OCI-LY7 (cell line): ENCODE results near the gene SCGB1C2. TPM values are rescaled to one million over a fixed set of nuclear protein-coding genes. Genes with fewer than 3 reads are reported as not detected.

Experiments
- BruUV-seq: library from RNA; stranded (reverse); fragments of 400-500 nt; replicated peaks from 2 replicates; lab custom pipeline; 2021; lab: Mats Ljungman, UMichigan
- CTCF ChIA-PET: fragments of 300-600 bp; sonication (Branson Sonifier 250); formaldehyde crosslinking; loops from one replicate; lab custom pipeline; 2022; ENCODE audit warnings: antibody characterized with exemption; ENCODE audit not compliant: unreplicated experiment; lab: Charles Lee
- POLR2A ChIA-PET: fragments of 300-600 bp; sonication (Branson Sonifier 250); formaldehyde crosslinking; loops from one replicate; lab custom pipeline; 2022; ENCODE audit warnings: antibody characterized with exemption; lab: Charles Lee
- DNase-seq: peaks from one replicate; pipeline ENCODE4 v3.0.0-alpha.2; 2015; ENCODE audit warnings: low spot score
- H2AFZ ChIP-seq: fragments of 200-600 bp; sonication (generic), shearing (Covaris generic); 2 replicates; pipeline ENCODE4 v1.6.1; 2014; ENCODE audit warnings: mild to moderate bottlenecking, antibody characterized with exemption, low read length, moderate library complexity
- H3K27ac ChIP-seq: fragments of 200-600 bp; sonication (generic); 2 replicates; pipeline ENCODE4 v1.5.1; 2014; ENCODE audit warnings: mixed run types, low read depth, mild to moderate bottlenecking, moderate library complexity, low read length, inconsistent platforms; ENCODE audit not compliant: poor library complexity, severe bottlenecking
- H3K36me3 ChIP-seq: fragments of 200-600 bp; sonication (generic); 2 replicates; pipeline ENCODE4 v1.6.1; 2014; ENCODE audit warnings: mild to moderate bottlenecking, antibody characterized with exemption, low read length, moderate library complexity, mixed read lengths; ENCODE audit not compliant: insufficient read depth
- H3K4me1 ChIP-seq: fragments of 200-600 bp; sonication (generic); 2 replicates; pipeline ENCODE4 v1.5.1; 2014; ENCODE audit warnings: mild to moderate bottlenecking, low read length; ENCODE audit not compliant: insufficient read depth, poor library complexity, severe bottlenecking
- H3K4me2 ChIP-seq: fragments of 200-600 bp; sonication (generic); 2 replicates; pipeline ENCODE4 v1.6.1; 2014; ENCODE audit warnings: mild to moderate bottlenecking, low read length
- H3K4me3 ChIP-seq: fragments of 200-600 bp; sonication (generic); 2 replicates; pipeline ENCODE4 v1.5.1; 2014; ENCODE audit warnings: mild to moderate bottlenecking, low read depth, low read length; ENCODE audit not compliant: poor library complexity, severe bottlenecking
- H3K79me2 ChIP-seq: fragments of 200-600 bp; sonication (generic); 2 replicates; pipeline ENCODE4 v1.6.1; 2016; ENCODE audit warnings: low read depth, mild to moderate bottlenecking, low read length, moderate library complexity, mixed read lengths; ENCODE audit not compliant: insufficient read depth
- H3K9me2 ChIP-seq: fragments of 200-600 bp; sonication (generic); 2 replicates; pipeline ENCODE4 v1.6.1; 2016; ENCODE audit warnings: mild to moderate bottlenecking, low read length, mixed read lengths; ENCODE audit not compliant: insufficient read depth
- H3K9me3 ChIP-seq: fragments of 200-600 bp; sonication (generic); 2 replicates; pipeline ENCODE4 v1.6.1; 2014; ENCODE audit warnings: mild to moderate bottlenecking, mixed run types, low read length, mixed read lengths
- H4K20me1 ChIP-seq: fragments of 200-600 bp; sonication (generic); 2 replicates; pipeline ENCODE4 v1.6.1; 2014; ENCODE audit warnings: mild to moderate bottlenecking, antibody characterized with exemption, low read length, moderate library complexity, mixed read lengths; ENCODE audit not compliant: insufficient read depth
- CTCF ChIP-seq: fragments of 200-600 bp; sonication (generic); conservative IDR thresholded peaks from 2 replicates; pipeline ENCODE4 v1.5.1; 2014; ENCODE audit warnings: mild to moderate bottlenecking, antibody characterized with exemption, low read length, moderate library complexity, mixed read lengths
- EZH2phosphoT487 ChIP-seq: fragments of 200-600 bp; sonication (generic); IDR thresholded peaks from 2 replicates; pipeline ENCODE4 v1.6.1; 2018; ENCODE audit warnings: low read depth, borderline replicate concordance, mild to moderate bottlenecking, mixed run types, antibody characterized with exemption, low read length, moderate library complexity, mixed read lengths
- intact Hi-C: fragments of 100-400 bp; cut with micrococcal nuclease; formaldehyde crosslinking; loops from one replicate; pipeline ENCODE4 v1.10.0; 2022; ENCODE audit not compliant: unreplicated experiment
- total RNA-seq, 2 experiments: library from RNA; depleted of rRNA in 1 of 2; stranded (reverse); fragments of >200 nt in 1 of 2; shearing (Covaris generic) in 1 of 2; gene quantifications; 2 replicates each; pipeline ENCODE4 v1.2.3, GENCODE V29; 2014 to 2022

Gene SCGB1C2
- total RNA-seq, 2 experiments from 2014 or later = not detected

DNA sequence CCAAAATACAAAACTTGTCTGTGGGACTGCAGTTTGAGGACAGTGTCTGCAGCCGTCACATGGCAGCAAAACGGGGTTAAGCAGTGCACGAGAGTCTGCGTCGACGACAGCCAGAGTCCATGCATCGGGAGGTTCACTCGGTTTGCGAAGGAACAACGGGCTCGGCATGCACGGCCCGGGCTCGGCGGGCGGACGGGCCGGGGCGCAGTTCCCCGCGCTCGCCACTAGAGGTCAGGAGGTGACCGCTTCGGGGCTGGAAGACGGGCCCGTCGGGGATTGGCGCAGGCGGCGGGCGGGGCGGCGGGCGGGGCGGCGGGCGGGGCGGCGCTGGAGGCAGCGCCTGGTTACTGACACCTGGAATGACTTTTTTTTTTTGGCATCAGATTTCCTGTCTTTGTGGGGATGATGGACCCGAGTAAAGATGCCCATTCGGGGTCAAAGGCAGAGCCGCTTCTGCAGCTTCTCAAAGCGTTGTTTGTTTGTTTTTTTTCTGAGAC is 6.5 kb downstream of the SCGB1C2 start:
- DNase-seq = peak; percentile 69
- no peak for TF ChIP-seq EZH2phosphoT487
- TF ChIP-seq CTCF = peak; percentile 83
- no TSS peak for BruUV-seq
- Histone ChIP-seq H3K36me3 (no peaks in the 10 kb centered on the region), H3K27ac (no peak overlapping the region), H2AFZ (no peak overlapping the region), H3K4me2 (no peak overlapping the region), H3K9me3 (no peaks in the 10 kb centered on the region), H3K79me2 (no peaks in the 10 kb centered on the region), H3K4me1 (no peaks in the 10 kb centered on the region), H4K20me1 (no peaks in the 10 kb centered on the region), H3K4me3 (no peak overlapping the region), H3K9me2 (no peaks in the 10 kb centered on the region)
- ChIA-PET POLR2A (no interaction called here), CTCF (no interaction called here)
- intact Hi-C loops = loop anchor here (2.0 kb wide), 1 partner anchor 243 kb away; no protein-coding TSS in a partner anchor

DNA sequence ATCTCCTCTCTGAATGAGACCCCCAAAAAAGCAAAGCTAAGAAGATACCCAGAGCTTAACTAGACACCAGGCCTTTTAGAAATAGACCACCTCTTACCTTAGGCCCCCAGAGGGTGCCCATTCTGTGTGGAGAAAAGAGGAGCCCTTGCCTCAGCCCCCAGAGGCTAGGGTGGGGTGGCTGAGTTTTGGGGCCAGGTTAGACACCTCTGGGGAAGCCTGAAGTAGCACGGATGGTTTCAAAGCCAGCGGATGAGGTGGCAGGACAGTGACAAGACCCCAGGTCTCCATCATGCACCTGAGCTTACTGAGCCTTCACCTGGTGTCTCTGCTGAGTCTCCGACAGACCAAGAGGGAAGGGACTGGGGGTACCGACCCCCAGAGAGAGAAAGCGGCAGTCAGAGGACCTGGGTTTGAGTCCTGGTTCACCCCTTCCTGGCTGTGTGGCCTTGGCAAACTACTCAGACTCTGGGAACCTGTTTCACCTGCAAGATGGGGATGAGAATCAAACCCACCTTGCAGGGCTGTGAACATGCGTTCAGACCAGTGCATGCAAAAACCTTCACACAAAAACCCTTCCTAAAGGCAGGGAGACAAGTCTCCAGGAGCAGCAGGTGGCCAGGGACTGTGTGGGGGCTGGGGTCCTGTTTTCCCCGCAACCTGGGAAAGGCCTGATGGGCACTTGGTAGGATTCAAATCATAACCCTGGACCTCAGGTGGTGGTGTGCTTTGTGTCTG is 7.7 kb downstream of the SCGB1C2 start:
- Histone ChIP-seq H3K9me2 (no peaks in the 10 kb centered on the region), H3K79me2 (no peaks in the 10 kb centered on the region), H3K9me3 (no peaks in the 10 kb centered on the region), H3K36me3 (no peaks in the 10 kb centered on the region), H3K4me2 (no peak overlapping the region), H3K4me1 (no peaks in the 10 kb centered on the region), H3K4me3 (no peak overlapping the region), H4K20me1 (no peaks in the 10 kb centered on the region), H2AFZ (no peak overlapping the region), H3K27ac (no peak overlapping the region)
- ChIA-PET CTCF (no interaction called here), POLR2A (no interaction called here)
- BruUV-seq = no TSS peak
- no peak for DNase-seq
- no peak for TF ChIP-seq CTCF
- no peak for TF ChIP-seq EZH2phosphoT487
- intact Hi-C loops = loop anchor here (2.0 kb wide), 1 partner anchor 242 kb away; no protein-coding TSS in a partner anchor
